Adrenal gland (tissue), 12 donors: Measurements from ENCODE around the gene SHISA5. TPM values are rescaled to one million over a fixed set of nuclear protein-coding genes. Genes with fewer than 3 reads are reported as not detected.
"Not testable (repeated sequence)": the region's sequence is repeated elsewhere in the genome, so short reads cannot be mapped to it uniquely, and the experiment has no call there.

ENCODE experiments used
- DNase-seq, 7 donors: peaks; one replicate each; pipeline ENCODE4 v3.0.0-alpha.2; 2019 to 2020
- H3K27ac ChIP-seq, 5 donors: fragments of 200-600 bp; sonication (generic) in 4 of 5; 1 replicate in 3 of 5; 2 replicates in 2 of 5; pipeline versions ENCODE4 v1.5.1 to v1.8.0; 2016 to 2020; ENCODE audit warnings: mild to moderate bottlenecking in 1 of 5
- H3K27me3 ChIP-seq: fragments of 200-600 bp; 2 replicates; pipeline ENCODE4 v1.8.0; 2021
- H3K36me3 ChIP-seq, 2 donors: fragments of 200-600 bp; replicated peaks in 1 of 2; 1 replicate in 1 of 2; 2 replicates in 1 of 2; pipeline versions ENCODE4 v1.5.1 to v1.8.0; 2018 to 2022
- H3K4me1 ChIP-seq, 2 donors: fragments of 200-600 bp; replicated peaks in 1 of 2; 1 replicate in 1 of 2; 2 replicates in 1 of 2; pipeline versions ENCODE4 v1.5.1 to v1.8.0; 2018 to 2021
- H3K4me3 ChIP-seq, 4 donors: fragments of 200-600 bp; sonication (generic) in 3 of 4; one replicate each; pipeline ENCODE4 v1.5.1; 2016 to 2018
- H3K9me3 ChIP-seq, 3 donors: fragments of 200-600 bp; sonication (generic) in 1 of 3; replicated peaks in 1 of 3; 1 replicate in 2 of 3; 2 replicates in 1 of 3; pipeline versions ENCODE4 v1.5.1 to v1.8.0; 2016 to 2021
- CTCF ChIP-seq, 6 experiments: fragments of 450-650 bp in 4 of 6; fragments of 200-600 bp in 2 of 6; sonication (generic) in 1 of 6; IDR thresholded peaks; 1 replicate in 5 of 6; 2 replicates in 1 of 6; pipeline versions ENCODE4 v1.5.1 to v1.8.0; 2016 to 2021; ENCODE audit warnings: antibody characterized with exemption in 6 of 6, mild to moderate bottlenecking in 2 of 6, moderate library complexity in 1 of 6
- POLR2A ChIP-seq, 2 donors: fragments of 450-650 bp; IDR thresholded peaks; one replicate each; pipeline ENCODE4 v1.6.1; 2017; ENCODE audit warnings: antibody characterized with exemption in 2 of 2, mild to moderate bottlenecking in 2 of 2, moderate library complexity in 1 of 2
- WGBS, 4 donors: extraction: QIAGEN DNeasy Blood & Tissue Kit in 2 of 4; methylation state at CpG; one replicate each; pipeline versions ENCODE4 v1.1.5 to v1.1.7; 2013 to 2017; 5-methylcytosine and 5-hydroxymethylcytosine counted together
- intact Hi-C, 2 donors: fragments of 100-400 bp; cut with DNase I; formaldehyde crosslinking; loops; one replicate each; pipeline versions ENCODE4 v1.14.1 to v1.15.0; 2022 to 2023
- polyA plus RNA-seq, 3 donors: library from polyadenylated mRNA; stranded (reverse); fragments of 200-250 nt in 2 of 3; fragments of 350-450 nt in 1 of 3; fragmentation: Illumina TruSeq in 1 of 3; extraction: RNeasy Lipid Tissue Mini Kit (QIAGEN cat#74804) in 1 of 3; gene quantifications; one replicate each; pipeline ENCODE4 v1.2.3, GENCODE V29; 2013 to 2014
- total RNA-seq, 9 donors: library from RNA; depleted of rRNA in 4 of 9; stranded (reverse); fragments of >200 nt in 4 of 9; fragments of 120-200 nt in 1 of 9; fragmentation: NEBNext Ultra II Directional in 1 of 9; extraction: Animal tissue kit (Norgen Biotek cat#: 25700) in 1 of 9; gene quantifications; one replicate each; pipeline versions ENCODE4 v1.1.0 to v1.2.4, GENCODE V29; 2013 to 2023
- donor health status: healthy with polysubstance abuse.
- donor health status: Bipolar disorder and iron deficiency.
- donor health status: DM: yes; HTN: yes; CAD: no.
- donor health status: DM: no; HTN: no; CAD: no.
- donor health status: DM: no; HTN: no; CAD: no.
- donor health status: DM: yes; HTN: yes; CAD: no.

Gene SHISA5
- total and polyA plus RNA-seq, 12 donors: 77.2 to 167 (median 128) TPM

- WGBS, 4 donors: 76 to 90% (median 79%) methylated on average over 7 of the region's 7 CpGs
- no peak for DNase-seq
- Histone ChIP-seq H3K9me3 (no peaks in the 10 kb centered on the region), H3K27ac (no peak overlapping the region), H3K36me3 (peaks cover 0 to 17% of the 10 kb centered on the region in 2 donors), H3K4me1 (peaks cover 0 to 1% of the 10 kb centered on the region in 2 donors), H3K4me3 (no peak overlapping the region), H3K27me3 (no peaks in the 10 kb centered on the region)
- intact Hi-C loops: no loop called here
- TF ChIP-seq POLR2A (IDR thresholded peaks at IDR 0.05): no peak
- TF ChIP-seq CTCF (IDR thresholded peaks at IDR 0.05): no peak
These were observed 11.3 kb downstream of the SHISA5 start for GRCh38 chr3:48492461-48493202.

- peak in 1 of 7 donors; percentile 4 for DNase-seq
- no peak for TF ChIP-seq POLR2A (IDR thresholded peaks at IDR 0.05)
- no peak for TF ChIP-seq CTCF (IDR thresholded peaks at IDR 0.05)
- H3K27me3 ChIP-seq: no peaks in the 10 kb centered on the region
- peaks cover 0 to 4% of the 10 kb centered on the region in 2 donors for H3K4me1 ChIP-seq
- no peaks in the 10 kb centered on the region for H3K9me3 ChIP-seq
- 92 to 98% (median 94%) methylated on average over 5 of the region's 5 CpGs for WGBS, 4 donors
- H3K27ac ChIP-seq: no peak overlapping the region
- H3K4me3 ChIP-seq: no peak overlapping the region
- no peaks in the 10 kb centered on the region for H3K36me3 ChIP-seq
- intact Hi-C loops: no loop called here
These were observed 17.0 kb downstream of the SHISA5 start for GRCh38 chr3:48486952-48487351.

- H3K27me3 ChIP-seq, H3K27ac ChIP-seq, intact Hi-C loops, H3K36me3 ChIP-seq, H3K4me3 ChIP-seq, H3K4me1 ChIP-seq, H3K9me3 ChIP-seq: not testable (repeated sequence)
- WGBS, 4 donors: 86 to 94% (median 91%) methylated on average over 6 of the region's 6 CpGs
- peak in 1 of 7 donors; percentile 10 for DNase-seq
These were observed 21.2 kb downstream of the SHISA5 start for GRCh38 chr3:48482822-48483221.

- DNase-seq: peak in 1 of 7 donors; percentile 6
- H3K9me3 ChIP-seq, H3K4me3 ChIP-seq, H3K4me1 ChIP-seq, H3K27ac ChIP-seq, H3K27me3 ChIP-seq, H3K36me3 ChIP-seq, intact Hi-C loops: not testable (repeated sequence)
- WGBS, 4 donors: 93 to 97% (median 95%) methylated on average over 11 of the region's 11 CpGs
These were observed 23.1 kb downstream of the SHISA5 start for GRCh38 chr3:48480891-48481290.

- WGBS, 4 donors: 77 to 88% (median 83%) methylated on average over 9 to 19 of the region's 19 CpGs
- TF ChIP-seq POLR2A (IDR thresholded peaks at IDR 0.05): no peak
- no peak for TF ChIP-seq CTCF (IDR thresholded peaks at IDR 0.05)
- intact Hi-C loops: no loop called here
- H3K4me1 ChIP-seq: peaks cover 0 to 6% of the 10 kb centered on the region in 2 donors
- H3K9me3 ChIP-seq: no peaks in the 10 kb centered on the region
- peak in 1 of 7 donors; percentile 10 for DNase-seq
- no peak overlapping the region for H3K4me3 ChIP-seq
- H3K36me3 ChIP-seq: no peaks in the 10 kb centered on the region
- H3K27ac ChIP-seq: no peak overlapping the region
- no peaks in the 10 kb centered on the region for H3K27me3 ChIP-seq
These were observed 25.1 kb downstream of the SHISA5 start for GRCh38 chr3:48478626-48479555.
